ENCODE results near the gene MECP2.

GRCh38 chrX:154084449-154085300, 12.8 kb downstream of the MECP2 start:
- TF ChIP-seq CTCF (IDR thresholded peaks at IDR 0.05; ENCODE audit: poor library complexity) (no peak), EZH2 (IDR thresholded peaks at IDR 0.05; ENCODE audit: borderline replicate concordance) (no peak), EZH2phosphoT487 (IDR thresholded peaks at IDR 0.05; ENCODE audit: low read depth, severe bottlenecking, unreplicated experiment) (no peak)

All from hepatocyte (in vitro differentiated cells).